GM12878 (cell line): Measurements from ENCODE around the gene CHIA. TPM values are rescaled to one million over a fixed set of nuclear protein-coding genes. Genes with fewer than 3 reads are reported as not detected.

Experiments used
- ATAC-seq: fragments of 200-7000 bp; cut with Tn5 transposase; 3 replicates; pipeline ENCODE4 v1.9.1; 2020; ENCODE audit warnings: mild to moderate bottlenecking, moderate library complexity
- BruUV-seq: library from RNA; stranded (reverse); fragments of 400-500 nt; replicated peaks from 2 replicates; lab custom pipeline; 2021; lab: Mats Ljungman, UMichigan
- CTCF ChIA-PET: fragments of 300-600 bp; sonication (Branson Sonifier 250); formaldehyde crosslinking; extraction: SDS; loops from one replicate; lab custom pipeline; 2021; ENCODE audit warnings: inconsistent platforms; lab: Yijun Ruan, JAX
- POLR2A ChIA-PET: fragments of 350-600 bp; formaldehyde crosslinking; extraction: SDS; loops from one replicate; lab custom pipeline; 2021; ENCODE audit warnings: inconsistent platforms; lab: Charles Lee
- RAD21 ChIA-PET: fragments of 300-600 bp; sonication (Branson Sonifier 250); formaldehyde crosslinking; loops from one replicate; lab custom pipeline; 2023; ENCODE audit warnings: antibody characterized with exemption; ENCODE audit not compliant: unreplicated experiment; lab: Charles Lee
- SMC1A ChIA-PET: fragments of 300-600 bp; sonication (Branson Sonifier 250); formaldehyde crosslinking; loops from one replicate; lab custom pipeline; 2023; ENCODE audit not compliant: unreplicated experiment, uncharacterized antibody; lab: Charles Lee
- DNase-seq: peaks from one replicate; pipeline ENCODE4 v3.0.0-alpha.2; 2011; ENCODE audit warnings: low read depth, low spot score
- FAIRE-seq: peaks from 3 replicates; lab custom pipeline; 2011; peaks lifted over from hg19 to GRCh38; lab: Jason Lieb, UNC
- H2AFZ ChIP-seq: 2 replicates; pipeline ENCODE4 v1.6.0; 2011; ENCODE audit warnings: low read depth, low read length, control low read depth; ENCODE audit not compliant: control insufficient read depth
- H3K27ac ChIP-seq: 2 replicates; pipeline ENCODE4 v1.5.1; 2011; ENCODE audit warnings: control low read depth; ENCODE audit not compliant: control insufficient read depth, insufficient read depth
- H3K27me3 ChIP-seq, 2 experiments: replicated peaks in 1 of 2; 2 replicates each; pipeline versions ENCODE4 v1.6.0 to v1.6.1; 2011; ENCODE audit warnings: low read length in 1 of 2; ENCODE audit not compliant: control insufficient read depth in 2 of 2, insufficient read depth in 2 of 2
- H3K36me3 ChIP-seq, 2 experiments: 2 replicates each; pipeline ENCODE4 v1.5.1; 2011; ENCODE audit warnings: low read length in 1 of 2; ENCODE audit not compliant: control insufficient read depth in 2 of 2, insufficient read depth in 2 of 2
- H3K4me1 ChIP-seq: 2 replicates; pipeline ENCODE4 v1.6.1; 2011; ENCODE audit warnings: mild to moderate bottlenecking, low read length, moderate library complexity, mixed read lengths; ENCODE audit not compliant: control insufficient read depth, insufficient read depth
- H3K4me2 ChIP-seq: 2 replicates; pipeline ENCODE4 v1.6.0; 2011; ENCODE audit warnings: control low read depth; ENCODE audit not compliant: control insufficient read depth, insufficient read depth
- H3K4me3 ChIP-seq: fragments of 200-600 bp; sonication (generic); 2 replicates; pipeline ENCODE4 v1.5.1; 2016
- H3K79me2 ChIP-seq: 2 replicates; pipeline ENCODE4 v1.6.0; 2011; ENCODE audit warnings: low read length; ENCODE audit not compliant: control insufficient read depth, insufficient read depth
- H3K9ac ChIP-seq: 2 replicates; pipeline ENCODE4 v1.8.0; 2011; ENCODE audit warnings: low read length, control low read depth, mixed read lengths; ENCODE audit not compliant: control insufficient read depth, insufficient read depth
- H3K9me3 ChIP-seq: replicated peaks from 3 replicates; pipeline ENCODE4 v1.5.1; 2011; ENCODE audit warnings: mild to moderate bottlenecking, low read length; ENCODE audit not compliant: control insufficient read depth, insufficient read depth
- H4K20me1 ChIP-seq: 2 replicates; pipeline ENCODE4 v1.6.0; 2011; ENCODE audit not compliant: control insufficient read depth, insufficient read depth
- ATF3 ChIP-seq: IDR thresholded peaks from 2 replicates; pipeline ENCODE4 v1.6.1; 2011; ENCODE audit warnings: low read depth, mild to moderate bottlenecking, low read length, moderate library complexity, borderline replicate concordance; ENCODE audit errors: extremely low read depth
- BMI1 ChIP-seq: fragments of 450-650 bp; IDR thresholded peaks from 2 replicates; pipeline ENCODE4 v1.6.1; 2016; ENCODE audit warnings: mild to moderate bottlenecking, moderate library complexity, borderline replicate concordance
- PKNOX1 ChIP-seq: fragments of 450-650 bp; IDR thresholded peaks from 2 replicates; pipeline ENCODE4 v1.6.1; 2016; ENCODE audit warnings: mild to moderate bottlenecking
- SIN3A ChIP-seq: IDR thresholded peaks from 2 replicates; pipeline ENCODE4 v1.6.1; 2012; ENCODE audit warnings: low read depth, low read length, improper control_type of control experiment
- WGBS: methylation state at CpG from one replicate; pipeline ENCODE4 v1.1.6; 2016; ENCODE audit warnings: low lambda C conversion rate; ENCODE audit not compliant: insufficient replicate concordance, insufficient coverage; ENCODE audit errors: missing lambda C conversion rate; 5-methylcytosine and 5-hydroxymethylcytosine counted together
- in situ Hi-C: fragments of 300-500 bp; cut with MboI; formaldehyde crosslinking; loops from 9 replicates; pipeline ENCODE4 v1.14.3; 2018; ENCODE audit warnings: mixed read lengths
- intact Hi-C: fragments of 100-400 bp; cut with micrococcal nuclease; formaldehyde crosslinking; loops from one replicate; pipeline ENCODE4 v1.14.2; 2022; ENCODE audit not compliant: unreplicated experiment
- polyA plus RNA-seq, 11 experiments: library from polyadenylated mRNA; depleted of rRNA in 4 of 11; unstranded in 6 of 11; stranded (reverse) in 5 of 11; fragments of >200 nt; fragmentation: Nextera tagmentation in 4 of 11; fragmentation: Illumina TruSeq in 1 of 11; extraction: Ambion mirVana in 4 of 11; extraction: Trizol in 1 of 11; gene quantifications; 1 replicate in 1 of 11; 2 replicates in 10 of 11; pipeline versions ENCODE4 v1.2.1 to v1.2.3, GENCODE V29; 2011 to 2016; ENCODE audit warnings: inconsistent platforms in 2 of 11, missing spikeins in 2 of 11, low read depth in 1 of 11
- total RNA-seq, 4 experiments: library from RNA; depleted of rRNA in 3 of 4; stranded (reverse); fragments of >200 nt in 3 of 4; fragmentation: Illumina TruSeq in 1 of 4; extraction: Trizol in 1 of 4; gene quantifications; 2 replicates each; pipeline versions ENCODE4 v1.2.1 to v1.2.3, GENCODE V29; 2013 to 2021

The CHIA gene
- total and polyA plus RNA-seq, 10 of the 15 experiments (the other 5 are each of a cell fraction or from before 2014, with no cell fraction given) = 0.21 TPM; not detected in 9

DNA sequence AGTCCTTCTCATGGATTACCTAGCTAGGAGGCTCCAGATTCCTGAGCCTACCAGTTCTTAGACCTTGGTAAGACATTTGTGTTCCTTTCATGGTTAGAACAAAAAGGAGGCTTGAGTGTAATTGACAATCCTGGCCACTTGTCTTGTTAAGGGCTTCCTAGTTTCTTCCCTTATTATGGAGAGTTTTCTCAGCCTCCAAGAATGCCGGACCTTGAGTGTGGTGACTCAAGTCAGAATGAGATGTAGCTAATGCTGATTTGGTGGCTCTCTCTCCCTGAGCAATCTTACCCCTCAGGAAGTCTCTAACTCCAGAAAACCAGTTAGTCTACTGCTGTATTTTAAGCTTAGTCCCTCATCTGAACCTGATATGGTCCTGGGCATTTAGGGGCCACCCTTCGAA is 48.9 kb upstream of the CHIA start (continued):
- TF ChIP-seq BMI1 (no peak), SIN3A (no peak)
- TF ChIP-seq, all 136 proteins: peak for 0

DNA sequence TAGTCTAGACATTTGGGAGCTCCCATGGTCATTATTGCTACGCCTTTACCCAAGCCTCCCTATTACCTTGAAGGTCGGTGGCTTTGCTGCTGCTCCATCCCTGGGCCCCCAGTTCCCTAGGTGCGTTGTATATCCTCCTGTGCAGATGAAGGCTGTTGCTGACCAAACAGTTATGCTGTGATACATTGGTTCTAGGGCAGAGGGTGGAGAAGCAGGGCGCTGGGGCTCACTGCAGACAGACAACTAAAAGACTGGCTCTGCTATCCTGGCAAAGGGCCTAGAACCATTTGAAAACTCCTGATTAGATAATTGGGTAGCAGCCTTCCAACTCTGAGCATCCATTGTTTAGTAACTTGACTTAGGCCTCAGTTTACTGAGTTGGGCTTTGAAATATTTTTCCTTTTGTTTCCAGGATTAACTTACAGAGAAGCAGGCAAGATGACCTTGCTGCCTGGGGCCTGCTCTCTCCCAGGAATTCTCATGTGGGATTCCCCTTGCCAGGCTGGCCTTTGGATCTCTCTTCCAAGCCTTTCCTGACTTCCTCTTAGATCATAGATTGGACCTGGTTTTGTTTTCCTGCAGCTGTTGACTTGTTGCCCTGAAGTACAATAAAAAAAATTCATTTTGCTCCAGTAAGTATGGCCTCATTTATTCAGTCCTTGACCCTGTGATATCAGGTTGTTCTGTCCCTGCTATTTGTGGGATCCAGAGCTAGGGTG is 47.7 kb upstream of the CHIA start:
- in situ Hi-C loops = no loop called here
- FAIRE-seq = no peak

More for the DNA sequence above, 47.7 kb upstream of the CHIA start:
- no peak overlapping the region for H3K4me3 ChIP-seq
- H3K9me3 ChIP-seq = no peaks in the 10 kb centered on the region
- H3K27me3 ChIP-seq = no peaks in the 10 kb centered on the region
- no peaks in the 10 kb centered on the region for H3K4me1 ChIP-seq
- 61% methylated on average over 4 of the region's 4 CpGs for WGBS
- no TSS peak for BruUV-seq
- ChIA-PET SMC1A (interaction anchor here (0.8 to 2.7 kb wide), 3 partner anchors 9 to 15 kb away, joined by 3 to 8 read pairs (median 5); no protein-coding TSS in a partner anchor), CTCF (interaction anchor here (0.6 to 0.8 kb wide), 2 partner anchors 158 to 213 kb away, joined by 3 read pairs; no protein-coding TSS in a partner anchor), RAD21 (interaction anchor here (0.8 kb wide), 1 partner anchor 8 kb away, joined by 3 read pairs; no protein-coding TSS in a partner anchor), POLR2A (no interaction called here)
- no peak for TF ChIP-seq PKNOX1
- no peak for TF ChIP-seq ATF3
- H2AFZ ChIP-seq = no peak overlapping the region
- H3K79me2 ChIP-seq = no peaks in the 10 kb centered on the region
- no peaks in the 10 kb centered on the region for H4K20me1 ChIP-seq
- intact Hi-C loops = no loop called here
- H3K27ac ChIP-seq = no peak overlapping the region
- no peak for DNase-seq
- no peak overlapping the region for H3K9ac ChIP-seq
- no peak for ATAC-seq
- H3K36me3 ChIP-seq = peaks cover 0 to 11% of the 10 kb centered on the region in 2 experiments; a peak in 1 of 4 replicates
- no peak overlapping the region for H3K4me2 ChIP-seq
